Osteoblast (primary cell): ENCODE measurements around the gene SCAMP5. TPM values are rescaled to one million over a fixed set of nuclear protein-coding genes. Genes with fewer than 3 reads are reported as not detected.

Experiments
- DNase-seq: peaks from one replicate; pipeline ENCODE4 v3.0.0; 2011; ENCODE audit warnings: low spot score, mixed read lengths; ENCODE audit not compliant: insufficient read length; ENCODE audit errors: missing footprints
- H2AFZ ChIP-seq: 2 replicates; pipeline ENCODE4 v1.6.0; 2011; ENCODE audit warnings: mild to moderate bottlenecking, low read length
- H3K27ac ChIP-seq: 2 replicates; pipeline ENCODE4 v1.5.1; 2011; ENCODE audit warnings: mild to moderate bottlenecking, low read depth, low read length, moderate library complexity
- H3K27me3 ChIP-seq: 2 replicates; pipeline ENCODE4 v1.6.0; 2012; ENCODE audit warnings: mild to moderate bottlenecking, control low read depth, inconsistent platforms, low read length, moderate library complexity; ENCODE audit not compliant: insufficient read depth
- H3K36me3 ChIP-seq: 2 replicates; pipeline ENCODE4 v1.5.1; 2011; ENCODE audit warnings: mild to moderate bottlenecking, low read length, control low read depth, moderate library complexity; ENCODE audit not compliant: insufficient read depth
- H3K4me1 ChIP-seq: 2 replicates; pipeline ENCODE4 v1.5.1; 2011; ENCODE audit warnings: mild to moderate bottlenecking, low read length, control low read depth, moderate library complexity; ENCODE audit not compliant: insufficient read depth
- H3K4me2 ChIP-seq: 2 replicates; pipeline ENCODE4 v1.6.0; 2011; ENCODE audit warnings: mild to moderate bottlenecking, low read length; ENCODE audit not compliant: insufficient read depth
- H3K4me3 ChIP-seq: fragments of 200-600 bp; sonication (generic); 3 replicates; pipeline ENCODE4 v1.5.1; 2012; ENCODE audit warnings: mild to moderate bottlenecking, low read length, inconsistent platforms; ENCODE audit not compliant: insufficient read depth
- H3K79me2 ChIP-seq: 2 replicates; pipeline ENCODE4 v1.6.0; 2012; ENCODE audit warnings: mild to moderate bottlenecking, low read length, control low read depth, inconsistent platforms; ENCODE audit not compliant: insufficient read depth
- H3K9me3 ChIP-seq: 2 replicates; pipeline ENCODE4 v1.5.1; 2011; ENCODE audit warnings: low read depth, low read length, control low read depth
- H4K20me1 ChIP-seq: 2 replicates; pipeline ENCODE4 v1.6.0; 2012; ENCODE audit warnings: mild to moderate bottlenecking, low read length, control low read depth; ENCODE audit not compliant: insufficient read depth
- CTCF ChIP-seq: IDR thresholded peaks from 2 replicates; pipeline ENCODE4 v1.5.1; 2011; ENCODE audit warnings: mild to moderate bottlenecking, low read depth, low read length, moderate library complexity; ENCODE audit errors: extremely low read depth
- total RNA-seq: library from RNA; depleted of rRNA; stranded (reverse); fragments of >200 nt; gene quantifications from 2 replicates; pipeline ENCODE4 v1.2.3, GENCODE V29; 2012

SCAMP5 gene
- total RNA-seq, 1 donor = 1.8 TPM

- DNase-seq = no peak
- H3K36me3 ChIP-seq = no peaks in the 10 kb centered on the region
- no peaks in the 10 kb centered on the region for H3K79me2 ChIP-seq
- H3K27me3 ChIP-seq = peaks cover 22% of the 10 kb centered on the region
- TF ChIP-seq CTCF = no peak
- H3K4me3 ChIP-seq = no peak overlapping the region
- no peak overlapping the region for H3K4me2 ChIP-seq
- H3K9me3 ChIP-seq = peaks cover 3% of the 10 kb centered on the region
- no peak overlapping the region for H3K27ac ChIP-seq
- no peaks in the 10 kb centered on the region for H3K4me1 ChIP-seq
- no peak overlapping the region for H2AFZ ChIP-seq
- no peaks in the 10 kb centered on the region for H4K20me1 ChIP-seq
Observed at GRCh38 chr15:74992619-74993018, 2.7 kb upstream of the SCAMP5 start.

GRCh38 chr15:74994236-74994635, 1.1 kb upstream of the SCAMP5 start:
- H3K79me2 ChIP-seq = no peaks in the 10 kb centered on the region

GRCh38 chr15:74994685-74995084, 678 bp upstream of the SCAMP5 start:
- H3K4me3 ChIP-seq = no peak overlapping the region
- peak; percentile 38 for DNase-seq
- TF ChIP-seq CTCF = no peak
- no peaks in the 10 kb centered on the region for H3K36me3 ChIP-seq
- peaks cover 4% of the 10 kb centered on the region for H3K9me3 ChIP-seq
- peaks cover 26% of the 10 kb centered on the region for H3K27me3 ChIP-seq
- no peaks in the 10 kb centered on the region for H3K4me1 ChIP-seq
- H4K20me1 ChIP-seq = no peaks in the 10 kb centered on the region
- H3K4me2 ChIP-seq = no peak overlapping the region
- H3K79me2 ChIP-seq = no peaks in the 10 kb centered on the region
- no peak overlapping the region for H2AFZ ChIP-seq
- no peak overlapping the region for H3K27ac ChIP-seq

More at GRCh38 chr15:74994236-74994635, 1.1 kb upstream of the SCAMP5 start:
- Histone ChIP-seq H3K27me3 (peaks cover 26% of the 10 kb centered on the region), H2AFZ (no peak overlapping the region), H3K27ac (no peak overlapping the region), H3K4me1 (no peaks in the 10 kb centered on the region), H3K36me3 (no peaks in the 10 kb centered on the region), H3K4me3 (no peak overlapping the region), H4K20me1 (no peaks in the 10 kb centered on the region), H3K4me2 (no peak overlapping the region), H3K9me3 (peaks cover 4% of the 10 kb centered on the region)
- no peak for TF ChIP-seq CTCF
- peak; percentile 54 for DNase-seq

- Histone ChIP-seq H3K4me1 (no peaks in the 10 kb centered on the region), H3K36me3 (no peaks in the 10 kb centered on the region), H3K27me3 (peaks cover 26% of the 10 kb centered on the region), H4K20me1 (no peaks in the 10 kb centered on the region), H3K79me2 (no peaks in the 10 kb centered on the region), H3K9me3 (peaks cover 4% of the 10 kb centered on the region), H3K27ac (no peak overlapping the region), H3K4me2 (peak overlapping the region; percentile 86), H3K4me3 (peak overlapping the region; percentile 73), H2AFZ (peak overlapping the region; percentile 88)
- no peak for TF ChIP-seq CTCF
- peak; percentile 62 for DNase-seq
Observed at GRCh38 chr15:74995779-74996765, 709 bp downstream of the SCAMP5 start.
